H9 (cell line): ENCODE results near the gene MFAP3. TPM values are rescaled to one million over a fixed set of nuclear protein-coding genes. Genes with fewer than 3 reads are reported as not detected.

ENCODE experiments used
- DNase-seq: peaks from one replicate; pipeline ENCODE4 v3.0.0-alpha.2; 2017
- H2AFZ ChIP-seq: one replicate; pipeline ENCODE4 v1.6.1; 2013; ENCODE audit warnings: mild to moderate bottlenecking, low read length, control low read depth, moderate library complexity
- H2AK5ac ChIP-seq: 2 replicates; pipeline ENCODE4 v1.6.1; 2013; ENCODE audit warnings: low read length, control low read depth, mixed read lengths; ENCODE audit not compliant: insufficient read length
- H2BK120ac ChIP-seq: one replicate; pipeline ENCODE4 v1.6.1; 2013; ENCODE audit warnings: low read depth, mild to moderate bottlenecking, low read length, control low read depth, inconsistent platforms; ENCODE audit not compliant: poor library complexity, severe bottlenecking
- H2BK12ac ChIP-seq: 2 replicates; pipeline ENCODE4 v1.6.1; 2013; ENCODE audit warnings: low read length, control low read depth, mixed read lengths, low read depth; ENCODE audit not compliant: insufficient read length
- H2BK15ac ChIP-seq: 2 replicates; pipeline ENCODE4 v1.6.1; 2013; ENCODE audit warnings: low read depth, low read length, control low read depth
- H2BK20ac ChIP-seq: one replicate; pipeline ENCODE4 v1.6.1; 2013; ENCODE audit warnings: low read depth, mild to moderate bottlenecking, low read length, control low read depth, inconsistent platforms; ENCODE audit not compliant: poor library complexity, severe bottlenecking
- H2BK5ac ChIP-seq: 2 replicates; pipeline ENCODE4 v1.6.1; 2013; ENCODE audit warnings: low read length, control low read depth, mixed read lengths; ENCODE audit not compliant: insufficient read length
- H3K14ac ChIP-seq: 2 replicates; pipeline ENCODE4 v1.6.1; 2013; ENCODE audit warnings: low read length, control low read depth; ENCODE audit not compliant: insufficient read depth
- H3K18ac ChIP-seq: 2 replicates; pipeline ENCODE4 v1.6.1; 2013; ENCODE audit warnings: low read depth, mild to moderate bottlenecking, mixed read lengths, low read length, control low read depth; ENCODE audit not compliant: insufficient read length
- H3K23ac ChIP-seq: 2 replicates; pipeline ENCODE4 v1.6.1; 2013; ENCODE audit warnings: low read length, control low read depth, mixed read lengths, low read depth; ENCODE audit not compliant: insufficient read length
- H3K23me2 ChIP-seq: 2 replicates; pipeline ENCODE4 v1.6.1; 2013; ENCODE audit warnings: low read depth, mild to moderate bottlenecking, mixed read lengths, low read length, control low read depth; ENCODE audit not compliant: insufficient read length, poor library complexity, severe bottlenecking
- H3K27ac ChIP-seq: 2 replicates; pipeline ENCODE4 v1.5.1; 2013; ENCODE audit warnings: low read length, control low read depth, mixed read lengths, low read depth; ENCODE audit not compliant: insufficient read length
- H3K27me3 ChIP-seq: 2 replicates; pipeline ENCODE4 v1.6.1; 2013; ENCODE audit warnings: low read length, control low read depth, inconsistent platforms; ENCODE audit not compliant: insufficient read depth
- H3K4ac ChIP-seq: 2 replicates; pipeline ENCODE4 v1.6.1; 2013; ENCODE audit warnings: low read depth, mild to moderate bottlenecking, control low read depth, inconsistent platforms, low read length, moderate library complexity
- H3K4me1 ChIP-seq: 2 replicates; pipeline ENCODE4 v1.6.1; 2013; ENCODE audit warnings: low read length, control low read depth, inconsistent platforms; ENCODE audit not compliant: insufficient read depth
- H3K4me2 ChIP-seq: 2 replicates; pipeline ENCODE4 v1.6.1; 2013; ENCODE audit warnings: low read length, control low read depth, mixed read lengths; ENCODE audit not compliant: insufficient read length, insufficient read depth
- H3K56ac ChIP-seq: 2 replicates; pipeline ENCODE4 v1.6.1; 2013; ENCODE audit warnings: low read depth, mild to moderate bottlenecking, mixed read lengths, low read length, control low read depth; ENCODE audit not compliant: insufficient read length
- H3K79me1 ChIP-seq: 2 replicates; pipeline ENCODE4 v1.6.1; 2013; ENCODE audit warnings: low read depth, mild to moderate bottlenecking, moderate library complexity, low read length, control low read depth, inconsistent platforms; ENCODE audit not compliant: insufficient read depth, poor library complexity, severe bottlenecking
- H3K79me2 ChIP-seq: 2 replicates; pipeline ENCODE4 v1.6.1; 2013; ENCODE audit warnings: low read length, control low read depth, inconsistent platforms; ENCODE audit not compliant: insufficient read depth
- H3K9ac ChIP-seq: 2 replicates; pipeline ENCODE4 v1.6.1; 2013; ENCODE audit warnings: low read length, control low read depth, mixed read lengths; ENCODE audit not compliant: insufficient read length; ENCODE audit errors: extremely low read depth
- H3K9me3 ChIP-seq: one replicate; pipeline ENCODE4 v1.6.1; 2013; ENCODE audit warnings: low read depth, low read length, inconsistent platforms; ENCODE audit not compliant: control insufficient read depth
- H3T11ph ChIP-seq: one replicate; pipeline ENCODE4 v1.6.1; 2013; ENCODE audit warnings: mild to moderate bottlenecking, low read length, control low read depth, inconsistent platforms
- H4K20me1 ChIP-seq: one replicate; pipeline ENCODE4 v1.6.1; 2013; ENCODE audit not compliant: control insufficient read depth, insufficient read length, insufficient read depth
- H4K5ac ChIP-seq: 2 replicates; pipeline ENCODE4 v1.6.1; 2013; ENCODE audit warnings: low read depth, mild to moderate bottlenecking, mixed read lengths, low read length, control low read depth; ENCODE audit not compliant: insufficient read length
- H4K8ac ChIP-seq: replicated peaks from 2 replicates; pipeline ENCODE4 v1.6.1; 2013; ENCODE audit warnings: low read length, control low read depth, mixed read lengths, low read depth; ENCODE audit not compliant: insufficient read length
- H4K91ac ChIP-seq: 2 replicates; pipeline ENCODE4 v1.6.1; 2013; ENCODE audit warnings: low read depth, mild to moderate bottlenecking, moderate library complexity, mixed read lengths, low read length, control low read depth; ENCODE audit not compliant: insufficient read length
- H3K27ac Mint-ChIP-seq, 3 experiments: 2 replicates in 2 of 3; 3 replicates in 1 of 3; pipeline ENCODE4 v1.8.0; 2020 to 2021; ENCODE audit warnings: mixed read lengths in 3 of 3, mild to moderate bottlenecking in 1 of 3, moderate library complexity in 1 of 3
- H3K27me3 Mint-ChIP-seq: 2 replicates; pipeline ENCODE4 v1.8.0; 2021; ENCODE audit warnings: low read depth, mild to moderate bottlenecking, moderate library complexity, mixed read lengths
- H3K36me3 Mint-ChIP-seq, 3 experiments: 2 replicates in 2 of 3; 3 replicates in 1 of 3; pipeline ENCODE4 v1.8.0; 2020 to 2021; ENCODE audit warnings: low read depth in 3 of 3, mixed read lengths in 3 of 3; ENCODE audit not compliant: insufficient read depth in 1 of 3
- H3K4me1 Mint-ChIP-seq, 2 experiments: 2 replicates each; pipeline ENCODE4 v1.8.0; 2020; ENCODE audit warnings: mixed read lengths in 2 of 2
- H3K4me3 Mint-ChIP-seq, 2 experiments: 2 replicates in 1 of 2; 3 replicates in 1 of 2; pipeline ENCODE4 v1.8.0; 2020 to 2021; ENCODE audit warnings: mild to moderate bottlenecking in 2 of 2, mixed read lengths in 2 of 2, moderate library complexity in 1 of 2
- H3K9me3 Mint-ChIP-seq, 2 experiments: 2 replicates in 1 of 2; 3 replicates in 1 of 2; pipeline ENCODE4 v1.8.0; 2020; ENCODE audit warnings: mild to moderate bottlenecking in 2 of 2, mixed read lengths in 2 of 2, moderate library complexity in 1 of 2
- WGBS: extraction: QIAGEN DNeasy Blood & Tissue Kit; methylation state at CpG from one replicate; pipeline ENCODE4 v1.1.7; 2013; ENCODE audit warnings: missing lambda C conversion rate, low lambda C conversion rate, mixed read lengths; ENCODE audit not compliant: insufficient read length; ENCODE audit errors: extremely low coverage; 5-methylcytosine and 5-hydroxymethylcytosine counted together
- total RNA-seq: library from RNA; stranded (reverse); gene quantifications from 2 replicates; pipeline ENCODE4 v1.2.1, GENCODE V29; 2021
- TF ChIP-seq, protein P1 (sequence below): fragments of 200-600 bp; sonication (generic); conservative IDR thresholded peaks from 3 replicates; pipeline ENCODE4 v1.8.0; 2021; ENCODE audit warnings: antibody characterized with exemption, mild to moderate bottlenecking

MFAP3 gene
- total RNA-seq, 1 experiment from 2014 or later: 24.5 TPM

DNA sequence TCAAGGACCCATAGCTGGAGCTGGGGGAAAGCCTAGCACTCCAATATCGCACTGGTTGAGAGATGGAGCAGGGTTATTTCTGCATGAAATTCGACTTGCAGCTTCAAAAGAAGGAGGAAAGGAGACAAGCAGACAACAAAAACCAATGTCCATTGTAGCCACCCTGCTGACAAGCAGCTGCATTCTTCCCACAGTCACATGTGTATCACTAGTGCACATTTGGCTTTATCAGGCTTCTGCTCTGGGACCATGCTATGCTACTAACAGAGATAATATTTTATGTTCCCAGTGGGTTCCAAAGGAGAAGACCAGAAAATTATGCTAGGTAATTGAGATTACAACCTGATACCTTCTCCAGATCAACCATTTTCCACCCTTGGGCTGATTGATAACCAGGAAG is 59.7 kb downstream of the MFAP3 start:
- Histone ChIP-seq H4K5ac (no peak overlapping the region), H3K79me1 (no peaks in the 10 kb centered on the region), H4K8ac (no peak overlapping the region), H4K91ac (no peak overlapping the region), H2AFZ (no peak overlapping the region), H2BK12ac (no peak overlapping the region), H4K20me1 (no peaks in the 10 kb centered on the region), H3K23ac (no peak overlapping the region), H3K79me2 (no peaks in the 10 kb centered on the region), H2AK5ac (no peak overlapping the region), H3K14ac (no peak overlapping the region), H2BK20ac (no peak overlapping the region), H3T11ph (no peak overlapping the region), H3K27me3 (no peaks in the 10 kb centered on the region), H2BK15ac (no peak overlapping the region), H3K18ac (no peak overlapping the region), H2BK120ac (no peak overlapping the region), H3K23me2 (no peaks in the 10 kb centered on the region), H2BK5ac (no peak overlapping the region), H3K27ac (no peak overlapping the region), H3K9ac (no peak overlapping the region), H3K4ac (no peak overlapping the region), H3K56ac (no peak overlapping the region), H3K9me3 (no peaks in the 10 kb centered on the region), H3K4me2 (no peak overlapping the region), H3K4me1 (no peaks in the 10 kb centered on the region; the same call in 1 of the 2 replicates)
- WGBS: no CpG with 5 or more reads among the region's 2 CpGs
- DNase-seq: no peak
- no peaks in the 10 kb centered on the region for H3K9me3 Mint-ChIP-seq
- peaks cover 7 to 9% of the 10 kb centered on the region in 2 experiments for H3K4me1 Mint-ChIP-seq
- no peaks in the 10 kb centered on the region for H3K36me3 Mint-ChIP-seq
- no peak overlapping the region for H3K4me3 Mint-ChIP-seq
- H3K27ac Mint-ChIP-seq: no peak overlapping the region
- TF ChIP-seq, protein P1, sequence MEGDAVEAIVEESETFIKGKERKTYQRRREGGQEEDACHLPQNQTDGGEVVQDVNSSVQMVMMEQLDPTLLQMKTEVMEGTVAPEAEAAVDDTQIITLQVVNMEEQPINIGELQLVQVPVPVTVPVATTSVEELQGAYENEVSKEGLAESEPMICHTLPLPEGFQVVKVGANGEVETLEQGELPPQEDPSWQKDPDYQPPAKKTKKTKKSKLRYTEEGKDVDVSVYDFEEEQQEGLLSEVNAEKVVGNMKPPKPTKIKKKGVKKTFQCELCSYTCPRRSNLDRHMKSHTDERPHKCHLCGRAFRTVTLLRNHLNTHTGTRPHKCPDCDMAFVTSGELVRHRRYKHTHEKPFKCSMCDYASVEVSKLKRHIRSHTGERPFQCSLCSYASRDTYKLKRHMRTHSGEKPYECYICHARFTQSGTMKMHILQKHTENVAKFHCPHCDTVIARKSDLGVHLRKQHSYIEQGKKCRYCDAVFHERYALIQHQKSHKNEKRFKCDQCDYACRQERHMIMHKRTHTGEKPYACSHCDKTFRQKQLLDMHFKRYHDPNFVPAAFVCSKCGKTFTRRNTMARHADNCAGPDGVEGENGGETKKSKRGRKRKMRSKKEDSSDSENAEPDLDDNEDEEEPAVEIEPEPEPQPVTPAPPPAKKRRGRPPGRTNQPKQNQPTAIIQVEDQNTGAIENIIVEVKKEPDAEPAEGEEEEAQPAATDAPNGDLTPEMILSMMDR: no peak
- peaks cover 12% of the 10 kb centered on the region for H3K27me3 Mint-ChIP-seq
